Liver (tissue), 9 donors: ENCODE results near the gene TBC1D1. TPM values are rescaled to one million over a fixed set of nuclear protein-coding genes. Genes with fewer than 3 reads are reported as not detected.

Source experiments
- DNase-seq: peaks from one replicate; pipeline ENCODE4 v3.0.0-alpha.2; 2017; ENCODE audit warnings: low spot score
- H3K27ac ChIP-seq, 2 donors: one replicate each; pipeline ENCODE4 v1.7.0; 2013; ENCODE audit warnings: inconsistent platforms in 2 of 2, low read length in 2 of 2, control low read depth in 1 of 2, low read depth in 1 of 2, mild to moderate bottlenecking in 1 of 2
- H3K27me3 ChIP-seq, 4 donors: one replicate each; pipeline versions ENCODE4 v1.6.1 to v1.7.0; 2013; ENCODE audit warnings: low read length in 3 of 4, inconsistent platforms in 1 of 4, mild to moderate bottlenecking in 1 of 4, moderate library complexity in 1 of 4; ENCODE audit not compliant: control insufficient read depth in 4 of 4, insufficient read depth in 4 of 4
- H3K36me3 ChIP-seq, 4 donors: one replicate each; pipeline versions ENCODE4 v1.6.1 to v1.7.0; 2013; ENCODE audit warnings: low read length in 3 of 4, mild to moderate bottlenecking in 3 of 4, low read depth in 1 of 4, moderate library complexity in 1 of 4; ENCODE audit not compliant: control insufficient read depth in 4 of 4, insufficient read depth in 3 of 4
- H3K4me1 ChIP-seq, 4 donors: one replicate each; pipeline versions ENCODE4 v1.6.1 to v1.7.0; 2013; ENCODE audit warnings: low read length in 3 of 4, mild to moderate bottlenecking in 3 of 4, moderate library complexity in 1 of 4; ENCODE audit not compliant: control insufficient read depth in 4 of 4, insufficient read depth in 4 of 4
- H3K4me3 ChIP-seq, 3 donors: one replicate each; pipeline versions ENCODE4 v1.6.1 to v1.7.0; 2013; ENCODE audit warnings: low read length in 3 of 3, control low read depth in 1 of 3, low read depth in 1 of 3, mild to moderate bottlenecking in 1 of 3
- H3K9ac ChIP-seq, 2 donors: one replicate each; pipeline ENCODE4 v1.7.0; 2013; ENCODE audit warnings: low read length in 2 of 2, mild to moderate bottlenecking in 2 of 2, moderate library complexity in 2 of 2, control low read depth in 1 of 2, low read depth in 1 of 2
- H3K9me3 ChIP-seq, 4 donors: one replicate each; pipeline versions ENCODE4 v1.6.1 to v1.7.0; 2013; ENCODE audit warnings: low read length in 3 of 4; ENCODE audit not compliant: control insufficient read depth in 4 of 4
- ATF3 ChIP-seq: IDR thresholded peaks from 2 replicates; pipeline ENCODE4 v1.6.1; 2016; ENCODE audit warnings: antibody characterized with exemption
- CTCF ChIP-seq: fragments of 150-350 bp; IDR thresholded peaks from 2 replicates; pipeline ENCODE4 v1.5.1; 2017; ENCODE audit warnings: improper control_type of control experiment, low read depth, low read length; ENCODE audit not compliant: missing input control
- FOXA1 ChIP-seq: IDR thresholded peaks from 2 replicates; pipeline ENCODE4 v1.6.1; 2016; ENCODE audit warnings: antibody characterized with exemption
- GABPA ChIP-seq, 2 donors: IDR thresholded peaks in 1 of 2; conservative IDR thresholded peaks in 1 of 2; 2 replicates each; pipeline ENCODE4 v1.6.1; 2016; ENCODE audit warnings: antibody characterized with exemption in 2 of 2, mild to moderate bottlenecking in 1 of 2, moderate library complexity in 1 of 2
- HNF4A ChIP-seq, 2 donors: conservative IDR thresholded peaks; 2 replicates each; pipeline ENCODE4 v1.6.1; 2016; ENCODE audit warnings: antibody characterized with exemption in 2 of 2, mild to moderate bottlenecking in 2 of 2
- JUND ChIP-seq, 2 donors: IDR thresholded peaks; 2 replicates each; pipeline ENCODE4 v1.6.1; 2016; ENCODE audit warnings: antibody characterized with exemption in 2 of 2
- RAD21 ChIP-seq, 2 donors: IDR thresholded peaks; 2 replicates each; pipeline ENCODE4 v1.6.1; 2016; ENCODE audit warnings: antibody characterized with exemption in 2 of 2, mild to moderate bottlenecking in 2 of 2
- RXRA ChIP-seq, 2 donors: IDR thresholded peaks; 2 replicates each; pipeline ENCODE4 v1.6.1; 2017 to 2018; ENCODE audit warnings: antibody characterized with exemption in 2 of 2, mild to moderate bottlenecking in 1 of 2
- TAF1 ChIP-seq: conservative IDR thresholded peaks from 2 replicates; pipeline ENCODE4 v1.6.1; 2016; ENCODE audit warnings: antibody characterized with exemption, mild to moderate bottlenecking
- YY1 ChIP-seq: IDR thresholded peaks from 2 replicates; pipeline ENCODE4 v1.6.1; 2016; ENCODE audit warnings: antibody characterized with exemption, mild to moderate bottlenecking
- ZBTB33 ChIP-seq: IDR thresholded peaks from 2 replicates; pipeline ENCODE4 v1.6.1; 2016; ENCODE audit warnings: antibody characterized with exemption
- WGBS: extraction: QIAGEN DNeasy Blood & Tissue Kit; methylation state at CpG from one replicate; pipeline ENCODE4 v1.1.7; 2013; 5-methylcytosine and 5-hydroxymethylcytosine counted together
- polyA plus RNA-seq, 2 donors: library from polyadenylated mRNA; stranded (reverse) in 1 of 2; unstranded in 1 of 2; fragments of 200-250 nt in 1 of 2; fragments of >200 nt in 1 of 2; fragmentation: Nextera tagmentation in 1 of 2; extraction: Ambion mirVana in 1 of 2; gene quantifications; one replicate each; pipeline versions ENCODE4 v1.2.1 to v1.2.3, GENCODE V29; 2013 to 2015
- total RNA-seq, 2 donors: library from RNA; depleted of rRNA; stranded (reverse); fragments of >200 nt; gene quantifications; one replicate each; pipeline ENCODE4 v1.2.3, GENCODE V29; 2014
- TF ChIP-seq, protein P1 (sequence below): IDR thresholded peaks from 2 replicates; pipeline ENCODE4 v1.6.1; 2016; ENCODE audit warnings: antibody characterized with exemption
- donor health status: healthy.
- donor health status: healthy.
- donor health status: healthy.
- donor health status: healthy.
- donor health status: healthy.

The TBC1D1 gene
- total and polyA plus RNA-seq, 4 donors: 15.6 to 41.4 (median 20.9) TPM

DNA sequence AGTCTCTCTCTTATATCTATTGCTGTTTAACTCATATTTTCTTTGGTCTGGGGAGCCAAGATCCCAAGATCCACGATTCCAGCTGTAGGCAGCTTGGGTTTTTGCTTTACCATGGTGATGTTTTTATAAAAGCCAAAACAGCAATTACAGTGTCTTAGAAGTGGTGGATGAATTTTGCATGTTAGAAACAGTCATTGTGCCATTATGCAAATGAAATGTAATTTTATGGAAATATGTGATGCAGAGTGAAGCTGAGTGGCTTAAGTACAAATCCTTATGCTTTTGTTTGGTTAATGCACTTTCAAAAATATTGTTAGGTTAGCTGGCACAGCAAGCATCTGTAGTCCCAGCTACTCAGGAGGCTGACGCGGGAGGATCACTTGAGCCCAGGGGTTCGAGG lies 36.5 kb downstream of the TBC1D1 start:
- H3K4me1 ChIP-seq: peaks cover 3 to 12% (median 9%) of the 10 kb centered on the region in 4 donors
- WGBS: 93% methylated on average over 4 of the region's 4 CpGs
- TF ChIP-seq YY1: no peak

GRCh38 chr4:37928426-37929416 lies 37.8 kb downstream of the TBC1D1 start:
- peaks cover 3 to 12% (median 9%) of the 10 kb centered on the region in 4 donors for H3K4me1 ChIP-seq
- no peak overlapping the region for H3K4me3 ChIP-seq
- 51% methylated on average over 12 of the region's 12 CpGs for WGBS
- TF ChIP-seq YY1 (no peak), RAD21 (IDR thresholded peaks at IDR 0.05) (no peak), HNF4A (conservative IDR thresholded peaks at IDR 0.05) (peak in 1 of 2 donors; percentile 60), JUND (IDR thresholded peaks at IDR 0.05) (no peak)
- no peaks in the 10 kb centered on the region for H3K9me3 ChIP-seq
- DNase-seq: no peak
- H3K9ac ChIP-seq: peak overlapping the region in 1 of 2 donors; percentile 8
- H3K27me3 ChIP-seq: no peaks in the 10 kb centered on the region
- no peak overlapping the region for H3K27ac ChIP-seq
- H3K36me3 ChIP-seq: no peaks in the 10 kb centered on the region

More for the DNA sequence above, 36.5 kb downstream of the TBC1D1 start:
- no peaks in the 10 kb centered on the region for H3K36me3 ChIP-seq
- no peaks in the 10 kb centered on the region for H3K9me3 ChIP-seq
- no peak overlapping the region for H3K27ac ChIP-seq
- no peak for DNase-seq
- H3K9ac ChIP-seq: no peak overlapping the region
- H3K4me3 ChIP-seq: no peak overlapping the region
- no peaks in the 10 kb centered on the region for H3K27me3 ChIP-seq

- TF ChIP-seq HNF4A (conservative IDR thresholded peaks at IDR 0.05) (no peak), JUND (IDR thresholded peaks at IDR 0.05) (no peak), FOXA1 (no peak), GABPA (IDR thresholded peaks at IDR 0.05 in 1 of 2, conservative IDR thresholded peaks at IDR 0.05 in 1 of 2) (no peak), CTCF (no peak), RAD21 (IDR thresholded peaks at IDR 0.05) (no peak), TAF1 (no peak), YY1 (no peak), ATF3 (no peak), RXRA (IDR thresholded peaks at IDR 0.05) (no peak), ZBTB33 (no peak)
- TF ChIP-seq, protein P1, sequence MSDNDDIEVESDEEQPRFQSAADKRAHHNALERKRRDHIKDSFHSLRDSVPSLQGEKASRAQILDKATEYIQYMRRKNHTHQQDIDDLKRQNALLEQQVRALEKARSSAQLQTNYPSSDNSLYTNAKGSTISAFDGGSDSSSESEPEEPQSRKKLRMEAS: no peak
- H3K9me3 ChIP-seq: no peaks in the 10 kb centered on the region
- 95% methylated on average over 8 of the region's 8 CpGs for WGBS
- H3K4me3 ChIP-seq: no peak overlapping the region
- H3K27ac ChIP-seq: no peak overlapping the region
- H3K4me1 ChIP-seq: peaks cover 0 to 6% (median 5%) of the 10 kb centered on the region in 4 donors
- no peaks in the 10 kb centered on the region for H3K27me3 ChIP-seq
- no peaks in the 10 kb centered on the region for H3K36me3 ChIP-seq
- no peak for DNase-seq
- H3K9ac ChIP-seq: no peak overlapping the region
Measured at GRCh38 chr4:37934096-37934495, 43.2 kb downstream of the TBC1D1 start.
